NB4 (cell line): ENCODE measurements around the gene ZNF22.

Source experiments
- CTCF ChIP-seq: IDR thresholded peaks from one replicate; pipeline ENCODE4 v1.5.1; 2012; ENCODE audit warnings: low read depth, low read length
- MAX ChIP-seq: IDR thresholded peaks from 2 replicates; pipeline ENCODE4 v1.6.1; 2011; ENCODE audit warnings: low read depth, low read length
- MYC ChIP-seq: IDR thresholded peaks from 2 replicates; pipeline ENCODE4 v1.6.1; 2011; ENCODE audit warnings: low read depth, low read length
- POLR2A ChIP-seq: IDR thresholded peaks from 2 replicates; pipeline ENCODE4 v1.6.1; 2011; ENCODE audit warnings: mild to moderate bottlenecking; ENCODE audit not compliant: insufficient read length; ENCODE audit errors: extremely low read depth

- TF ChIP-seq CTCF (no peak), POLR2A (no peak), MAX (no peak), MYC (no peak)
These were observed 36.7 kb upstream of the ZNF22 start for GRCh38 chr10:44963772-44964633.
